PFSK-1 (cell line): Measurements from ENCODE around the gene TSKU.

Experiments used
- POLR2AphosphoS5 ChIP-seq: IDR thresholded peaks from 2 replicates; pipeline ENCODE4 v1.6.1; 2012; ENCODE audit warnings: low read depth, mild to moderate bottlenecking, control low read depth, low read length, moderate library complexity
- SIN3A ChIP-seq: IDR thresholded peaks from 2 replicates; pipeline ENCODE4 v1.6.1; 2012; ENCODE audit warnings: mild to moderate bottlenecking, low read length, moderate library complexity, borderline replicate concordance; ENCODE audit not compliant: insufficient read depth
- TAF1 ChIP-seq: IDR thresholded peaks from 2 replicates; pipeline ENCODE4 v1.6.1; 2012; ENCODE audit warnings: low read length, control low read depth, borderline replicate concordance; ENCODE audit not compliant: insufficient read depth
- TF ChIP-seq, protein P1 (sequence below), 2 experiments: IDR thresholded peaks; 2 replicates each; pipeline versions ENCODE4 v1.6.1 to v1.8.0; 2011 to 2012; ENCODE audit warnings: low read depth in 2 of 2, low read length in 2 of 2, control low read depth in 1 of 2, inconsistent platforms in 1 of 2, mild to moderate bottlenecking in 1 of 2, moderate library complexity in 1 of 2; ENCODE audit not compliant: insufficient read depth in 1 of 2

DNA sequence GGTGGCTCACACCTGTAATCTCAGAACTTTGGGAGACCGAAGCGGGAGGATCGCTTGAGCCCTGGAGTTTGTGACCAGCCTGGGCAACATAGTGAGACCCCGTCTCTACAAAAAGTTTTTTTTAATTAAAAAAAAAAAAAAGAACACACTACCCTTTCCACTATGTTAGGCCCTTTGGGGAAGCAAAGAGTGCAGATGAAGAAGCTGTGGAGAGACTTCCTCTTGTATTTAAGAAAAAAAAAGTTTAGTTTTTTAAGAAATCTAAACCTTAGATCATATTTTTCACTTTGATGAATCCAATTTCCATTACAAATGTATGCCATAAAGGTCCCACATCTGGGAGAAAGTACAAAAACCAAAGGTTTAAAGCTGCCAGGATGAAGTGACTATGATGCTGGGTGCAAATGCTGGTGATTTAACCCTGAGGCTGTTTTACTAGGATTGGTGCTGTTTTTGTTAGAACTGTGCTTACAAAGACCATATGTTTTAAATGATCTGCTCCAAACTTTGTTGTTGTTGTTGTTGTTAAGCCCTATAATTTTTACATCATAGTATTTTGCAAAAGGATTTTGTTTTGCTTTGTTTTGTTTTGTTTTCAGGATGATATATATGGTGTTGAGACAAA lies 48.6 kb downstream of the TSKU start:
- TF ChIP-seq TAF1 (no peak), POLR2AphosphoS5 (no peak), SIN3A (no peak)
- TF ChIP-seq, protein P1, sequence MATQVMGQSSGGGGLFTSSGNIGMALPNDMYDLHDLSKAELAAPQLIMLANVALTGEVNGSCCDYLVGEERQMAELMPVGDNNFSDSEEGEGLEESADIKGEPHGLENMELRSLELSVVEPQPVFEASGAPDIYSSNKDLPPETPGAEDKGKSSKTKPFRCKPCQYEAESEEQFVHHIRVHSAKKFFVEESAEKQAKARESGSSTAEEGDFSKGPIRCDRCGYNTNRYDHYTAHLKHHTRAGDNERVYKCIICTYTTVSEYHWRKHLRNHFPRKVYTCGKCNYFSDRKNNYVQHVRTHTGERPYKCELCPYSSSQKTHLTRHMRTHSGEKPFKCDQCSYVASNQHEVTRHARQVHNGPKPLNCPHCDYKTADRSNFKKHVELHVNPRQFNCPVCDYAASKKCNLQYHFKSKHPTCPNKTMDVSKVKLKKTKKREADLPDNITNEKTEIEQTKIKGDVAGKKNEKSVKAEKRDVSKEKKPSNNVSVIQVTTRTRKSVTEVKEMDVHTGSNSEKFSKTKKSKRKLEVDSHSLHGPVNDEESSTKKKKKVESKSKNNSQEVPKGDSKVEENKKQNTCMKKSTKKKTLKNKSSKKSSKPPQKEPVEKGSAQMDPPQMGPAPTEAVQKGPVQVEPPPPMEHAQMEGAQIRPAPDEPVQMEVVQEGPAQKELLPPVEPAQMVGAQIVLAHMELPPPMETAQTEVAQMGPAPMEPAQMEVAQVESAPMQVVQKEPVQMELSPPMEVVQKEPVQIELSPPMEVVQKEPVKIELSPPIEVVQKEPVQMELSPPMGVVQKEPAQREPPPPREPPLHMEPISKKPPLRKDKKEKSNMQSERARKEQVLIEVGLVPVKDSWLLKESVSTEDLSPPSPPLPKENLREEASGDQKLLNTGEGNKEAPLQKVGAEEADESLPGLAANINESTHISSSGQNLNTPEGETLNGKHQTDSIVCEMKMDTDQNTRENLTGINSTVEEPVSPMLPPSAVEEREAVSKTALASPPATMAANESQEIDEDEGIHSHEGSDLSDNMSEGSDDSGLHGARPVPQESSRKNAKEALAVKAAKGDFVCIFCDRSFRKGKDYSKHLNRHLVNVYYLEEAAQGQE (IDR thresholded peaks at IDR 0.05; ENCODE audit: insufficient read depth in 1 of 2, low read depth in 2 of 2, low read length in 2 of 2): no peak
